ENCODE measurements around the gene SERPINA1.
A peak's percentile ranks its signal among the peaks of the same experiment; 100 is the strongest.

Gene SERPINA1

GRCh38 chr14:94405486-94405885 is 17.1 kb upstream of the SERPINA1 start:
- H3K9me3 Mint-ChIP-seq = peaks cover 7% of the 10 kb centered on the region
- no peak overlapping the region for H3K4me3 Mint-ChIP-seq
- ATAC-seq (no peak), DNase-seq (ENCODE audit: low spot score in 2 of 2) (no peak)
- H3K4me1 Mint-ChIP-seq = no peaks in the 10 kb centered on the region
- H3K36me3 Mint-ChIP-seq = no peaks in the 10 kb centered on the region
- H3K27ac Mint-ChIP-seq = no peak overlapping the region

- ATAC-seq (no peak), DNase-seq (ENCODE audit: low spot score in 2 of 2) (no peak)
- H3K27ac Mint-ChIP-seq = no peak overlapping the region
- peaks cover 7% of the 10 kb centered on the region for H3K9me3 Mint-ChIP-seq
- H3K4me1 Mint-ChIP-seq = no peaks in the 10 kb centered on the region
- H3K36me3 Mint-ChIP-seq = no peaks in the 10 kb centered on the region
- no peak overlapping the region for H3K4me3 Mint-ChIP-seq
Measured at GRCh38 chr14:94404561-94404960, 16.2 kb upstream of the SERPINA1 start.

GRCh38 chr14:94403312-94403932 is 15.0 kb upstream of the SERPINA1 start:
- DNase-seq (ENCODE audit: low spot score in 2 of 2) = no peak

GRCh38 chr14:94401083-94401482 is 12.7 kb upstream of the SERPINA1 start:
- no peak for ATAC-seq
- DNase-seq (ENCODE audit: low spot score in 2 of 2) = no peak
- no peaks in the 10 kb centered on the region for H3K36me3 Mint-ChIP-seq

More at GRCh38 chr14:94403312-94403932, 15.0 kb upstream of the SERPINA1 start:
- ATAC-seq = no peak
- no peaks in the 10 kb centered on the region for H3K36me3 Mint-ChIP-seq
- H3K9me3 Mint-ChIP-seq = peaks cover 3% of the 10 kb centered on the region
- no peaks in the 10 kb centered on the region for H3K4me1 Mint-ChIP-seq
- no peak overlapping the region for H3K4me3 Mint-ChIP-seq
- H3K27ac Mint-ChIP-seq = no peak overlapping the region

GRCh38 chr14:94400422-94400841 is 12.0 kb upstream of the SERPINA1 start:
- H3K4me3 Mint-ChIP-seq = no peak overlapping the region
- no peaks in the 10 kb centered on the region for H3K4me1 Mint-ChIP-seq
- no peak overlapping the region for H3K27ac Mint-ChIP-seq
- no peaks in the 10 kb centered on the region for H3K36me3 Mint-ChIP-seq
- no peak for DNase-seq (ENCODE audit: low spot score in 2 of 2)
- no peak for ATAC-seq
- no peaks in the 10 kb centered on the region for H3K9me3 Mint-ChIP-seq

More at GRCh38 chr14:94401083-94401482, 12.7 kb upstream of the SERPINA1 start:
- Mint-ChIP-seq H3K9me3 (no peaks in the 10 kb centered on the region), H3K27ac (no peak overlapping the region), H3K4me3 (no peak overlapping the region), H3K4me1 (no peaks in the 10 kb centered on the region)

- Mint-ChIP-seq H3K4me3 (no peak overlapping the region), H3K4me1 (peaks cover 7% of the 10 kb centered on the region), H3K9me3 (no peaks in the 10 kb centered on the region), H3K36me3 (no peaks in the 10 kb centered on the region), H3K27ac (no peak overlapping the region)
- ATAC-seq (no peak), DNase-seq (ENCODE audit: low spot score in 2 of 2) (no peak)
Measured at GRCh38 chr14:94398536-94398935, 10.1 kb upstream of the SERPINA1 start.

- DNase-seq (ENCODE audit: low spot score in 2 of 2) (no peak), ATAC-seq (no peak)
- H3K9me3 Mint-ChIP-seq = no peaks in the 10 kb centered on the region
- H3K36me3 Mint-ChIP-seq = no peaks in the 10 kb centered on the region
- H3K4me1 Mint-ChIP-seq = peaks cover 7% of the 10 kb centered on the region
- H3K27ac Mint-ChIP-seq = no peak overlapping the region
- H3K4me3 Mint-ChIP-seq = no peak overlapping the region
Measured at GRCh38 chr14:94398182-94398479, 9.7 kb upstream of the SERPINA1 start.

GRCh38 chr14:94397289-94398181 is 9.1 kb upstream of the SERPINA1 start:
- Mint-ChIP-seq H3K4me3 (no peak overlapping the region), H3K4me1 (peaks cover 7% of the 10 kb centered on the region), H3K27ac (no peak overlapping the region), H3K9me3 (no peaks in the 10 kb centered on the region), H3K36me3 (no peaks in the 10 kb centered on the region)
- no peak for DNase-seq (ENCODE audit: low spot score in 2 of 2)
- no peak for ATAC-seq

- H3K4me3 Mint-ChIP-seq = no peak overlapping the region
- no peak overlapping the region for H3K27ac Mint-ChIP-seq
- H3K9me3 Mint-ChIP-seq = no peaks in the 10 kb centered on the region
- ATAC-seq (no peak), DNase-seq (ENCODE audit: low spot score in 2 of 2) (no peak)
- H3K4me1 Mint-ChIP-seq = peaks cover 15% of the 10 kb centered on the region
- no peaks in the 10 kb centered on the region for H3K36me3 Mint-ChIP-seq
Measured at GRCh38 chr14:94396628-94397225, 8.3 kb upstream of the SERPINA1 start.

- no peak for ATAC-seq
- peaks cover 22% of the 10 kb centered on the region for H3K4me1 Mint-ChIP-seq
- no peaks in the 10 kb centered on the region for H3K36me3 Mint-ChIP-seq
- DNase-seq (ENCODE audit: low spot score in 2 of 2) = no peak
- no peaks in the 10 kb centered on the region for H3K9me3 Mint-ChIP-seq
- no peak overlapping the region for H3K27ac Mint-ChIP-seq
- H3K4me3 Mint-ChIP-seq = no peak overlapping the region
Measured at GRCh38 chr14:94395888-94396574, 7.6 kb upstream of the SERPINA1 start.

- ATAC-seq = no peak
- Mint-ChIP-seq H3K36me3 (no peaks in the 10 kb centered on the region), H3K4me3 (no peak overlapping the region), H3K9me3 (no peaks in the 10 kb centered on the region), H3K4me1 (peaks cover 29% of the 10 kb centered on the region), H3K27ac (no peak overlapping the region)
- DNase-seq (ENCODE audit: low spot score in 2 of 2) = no peak
Measured at GRCh38 chr14:94395282-94395887, 7.0 kb upstream of the SERPINA1 start.

GRCh38 chr14:94394581-94395207 is 6.3 kb upstream of the SERPINA1 start:
- DNase-seq (ENCODE audit: low spot score in 2 of 2) = no peak
- Mint-ChIP-seq H3K4me1 (peaks cover 32% of the 10 kb centered on the region), H3K9me3 (no peaks in the 10 kb centered on the region), H3K36me3 (no peaks in the 10 kb centered on the region), H3K4me3 (no peak overlapping the region), H3K27ac (no peak overlapping the region)
- ATAC-seq = peak; percentile 42

GRCh38 chr14:94394025-94394493 is 5.7 kb upstream of the SERPINA1 start:
- peaks cover 32% of the 10 kb centered on the region for H3K4me1 Mint-ChIP-seq
- DNase-seq (ENCODE audit: low spot score in 2 of 2) (no peak), ATAC-seq (peak; percentile 24)
- no peak overlapping the region for H3K4me3 Mint-ChIP-seq
- H3K36me3 Mint-ChIP-seq = no peaks in the 10 kb centered on the region
- H3K27ac Mint-ChIP-seq = no peak overlapping the region
- no peaks in the 10 kb centered on the region for H3K9me3 Mint-ChIP-seq

- Mint-ChIP-seq H3K4me1 (peaks cover 32% of the 10 kb centered on the region), H3K4me3 (no peak overlapping the region), H3K27ac (no peak overlapping the region), H3K9me3 (no peaks in the 10 kb centered on the region), H3K36me3 (no peaks in the 10 kb centered on the region)
- DNase-seq (ENCODE audit: low spot score in 2 of 2) (no peak), ATAC-seq (no peak)
Measured at GRCh38 chr14:94393474-94393873, 5.1 kb upstream of the SERPINA1 start.

All from stimulated activated effector memory CD8-positive, alpha-beta T cell treated with anti-CD3 and anti-CD28 coated beads, Interleukin-12 subunit alpha, Interleukin-12 subunit beta, amount 100 ng/mL, for 72 hours (primary cell).